DND-41 (cell line): ENCODE data around the gene IFRD2.
"Not testable (repeated sequence)": the region's sequence is repeated elsewhere in the genome, so short reads cannot be mapped to it uniquely, and the experiment has no call there.

Source experiments
- CTCF ChIP-seq: IDR thresholded peaks from 2 replicates; pipeline ENCODE4 v1.5.1; 2012; ENCODE audit warnings: borderline replicate concordance, low read length, moderate library complexity, mild to moderate bottlenecking; ENCODE audit not compliant: poor library complexity, severe bottlenecking; ENCODE audit errors: extremely low read depth
- EZH2 ChIP-seq: IDR thresholded peaks from 3 replicates; pipeline ENCODE4 v1.6.1; 2012; ENCODE audit warnings: borderline replicate concordance, low read depth, mild to moderate bottlenecking, moderate library complexity, low read length, inconsistent platforms; ENCODE audit not compliant: severe bottlenecking

- TF ChIP-seq CTCF, EZH2: not testable (repeated sequence)
These were observed 19.8 kb upstream of the IFRD2 start for GRCh38 chr3:50312041-50312440.
